ENCODE results near the gene SMAD3.
A peak's percentile ranks its signal among the peaks of the same experiment; 100 is the strongest.

The SMAD3 gene

DNA sequence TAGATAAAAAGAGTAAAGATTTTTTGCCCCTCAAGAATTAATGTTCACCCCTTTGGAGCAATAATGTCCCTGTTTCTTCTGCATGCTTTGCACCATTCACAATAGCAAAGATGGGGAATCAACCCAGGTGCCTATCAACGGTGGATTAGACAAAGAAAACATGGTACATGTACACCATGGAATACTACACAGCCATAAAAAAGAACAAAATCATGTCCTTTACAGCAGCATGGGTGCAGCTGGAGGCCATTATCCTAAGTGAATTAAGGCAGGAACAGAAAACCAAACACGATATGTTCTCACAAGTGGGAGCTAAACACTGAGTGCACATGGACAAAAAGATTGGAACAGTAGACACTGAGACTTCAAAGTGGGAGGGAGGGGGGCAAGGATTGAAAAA, 153.9 kb downstream of the SMAD3 start:
- ChIA-PET CTCF (interaction anchor here (0.7 kb wide), 1 partner anchor 102 kb away, joined by 3 read pairs; no protein-coding TSS in a partner anchor), POLR2A (no interaction called here)
- Histone ChIP-seq H3K4me1 (ENCODE audit: control insufficient read depth, insufficient read depth, low read length) (no peaks in the 10 kb centered on the region), H3K4me3 (ENCODE audit: low read depth, low read length) (no peak overlapping the region), H3K9me3 (ENCODE audit: control insufficient read depth, insufficient read depth, low read depth, low read length) (no peaks in the 10 kb centered on the region), H3K36me3 (ENCODE audit: control insufficient read depth in 2 of 2, insufficient read depth in 1 of 2, low read length in 2 of 2) (peaks cover 4 to 10% of the 10 kb centered on the region in 2 experiments; a peak in 2 of 3 replicates), H3K27ac (ENCODE audit: extremely low read depth, low read depth, low read length) (no peak overlapping the region)
- TF ChIP-seq, protein P1, sequence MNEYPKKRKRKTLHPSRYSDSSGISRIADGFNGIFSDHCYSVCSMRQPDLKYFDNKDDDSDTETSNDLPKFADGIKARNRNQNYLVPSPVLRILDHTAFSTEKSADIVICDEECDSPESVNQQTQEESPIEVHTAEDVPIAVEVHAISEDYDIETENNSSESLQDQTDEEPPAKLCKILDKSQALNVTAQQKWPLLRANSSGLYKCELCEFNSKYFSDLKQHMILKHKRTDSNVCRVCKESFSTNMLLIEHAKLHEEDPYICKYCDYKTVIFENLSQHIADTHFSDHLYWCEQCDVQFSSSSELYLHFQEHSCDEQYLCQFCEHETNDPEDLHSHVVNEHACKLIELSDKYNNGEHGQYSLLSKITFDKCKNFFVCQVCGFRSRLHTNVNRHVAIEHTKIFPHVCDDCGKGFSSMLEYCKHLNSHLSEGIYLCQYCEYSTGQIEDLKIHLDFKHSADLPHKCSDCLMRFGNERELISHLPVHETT (tag by site-specific recombination; IDR thresholded peaks at IDR 0.05) = no peak
- no peak for TF ChIP-seq ZNF701 (tag by site-specific recombination; IDR thresholded peaks at IDR 0.05)
- no peak for TF ChIP-seq ZNF114 (tag by site-specific recombination; IDR thresholded peaks at IDR 0.05)
- TF ChIP-seq BCL11B (tag by site-specific recombination; IDR thresholded peaks at IDR 0.05; ENCODE audit: low read depth) = no peak
- peak; percentile 96 for TF ChIP-seq ZNF146 (tag by site-specific recombination; IDR thresholded peaks at IDR 0.05)
- TF ChIP-seq, protein P2, sequence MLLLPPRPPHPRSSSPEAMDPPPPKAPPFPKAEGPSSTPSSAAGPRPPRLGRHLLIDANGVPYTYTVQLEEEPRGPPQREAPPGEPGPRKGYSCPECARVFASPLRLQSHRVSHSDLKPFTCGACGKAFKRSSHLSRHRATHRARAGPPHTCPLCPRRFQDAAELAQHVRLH (tag by site-specific recombination; IDR thresholded peaks at IDR 0.05) = peak; percentile 52; the same call in 1 of the 2 replicates
- no peak for TF ChIP-seq ZNF626 (tag by site-specific recombination; IDR thresholded peaks at IDR 0.05)
- TF ChIP-seq ZBTB8A (tag by site-specific recombination; IDR thresholded peaks at IDR 0.05) = no peak
- TF ChIP-seq, protein P3, sequence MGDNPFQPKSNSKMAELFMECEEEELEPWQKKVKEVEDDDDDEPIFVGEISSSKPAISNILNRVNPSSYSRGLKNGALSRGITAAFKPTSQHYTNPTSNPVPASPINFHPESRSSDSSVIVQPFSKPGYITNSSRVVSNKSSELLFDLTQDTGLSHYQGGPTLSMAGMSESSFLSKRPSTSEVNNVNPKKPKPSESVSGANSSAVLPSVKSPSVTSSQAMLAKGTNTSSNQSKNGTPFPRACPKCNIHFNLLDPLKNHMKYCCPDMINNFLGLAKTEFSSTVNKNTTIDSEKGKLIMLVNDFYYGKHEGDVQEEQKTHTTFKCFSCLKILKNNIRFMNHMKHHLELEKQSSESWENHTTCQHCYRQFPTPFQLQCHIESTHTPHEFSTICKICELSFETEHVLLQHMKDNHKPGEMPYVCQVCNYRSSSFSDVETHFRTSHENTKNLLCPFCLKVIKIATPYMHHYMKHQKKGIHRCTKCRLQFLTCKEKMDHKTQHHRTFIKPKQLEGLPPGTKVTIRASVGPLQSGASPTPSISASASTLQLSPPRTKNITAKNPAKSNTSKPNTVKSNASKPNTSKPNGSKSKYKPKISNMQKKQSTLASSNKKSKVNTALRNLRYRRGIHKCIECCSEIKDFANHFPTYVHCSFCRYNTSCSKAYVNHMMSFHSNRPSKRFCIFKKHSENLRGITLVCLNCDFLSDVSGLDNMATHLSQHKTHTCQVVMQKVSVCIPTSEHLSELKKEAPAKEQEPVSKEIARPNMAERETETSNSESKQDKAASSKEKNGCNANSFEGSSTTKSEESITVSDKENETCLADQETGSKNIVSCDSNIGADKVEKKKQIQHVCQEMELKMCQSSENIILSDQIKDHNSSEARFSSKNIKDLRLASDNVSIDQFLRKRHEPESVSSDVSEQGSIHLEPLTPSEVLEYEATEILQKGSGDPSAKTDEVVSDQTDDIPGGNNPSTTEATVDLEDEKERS (tag by site-specific recombination; IDR thresholded peaks at IDR 0.05) = peak; percentile 60; the same call in 1 of the 2 replicates
- no peak for TF ChIP-seq ZNF596 (tag by site-specific recombination; IDR thresholded peaks at IDR 0.05)

DNA sequence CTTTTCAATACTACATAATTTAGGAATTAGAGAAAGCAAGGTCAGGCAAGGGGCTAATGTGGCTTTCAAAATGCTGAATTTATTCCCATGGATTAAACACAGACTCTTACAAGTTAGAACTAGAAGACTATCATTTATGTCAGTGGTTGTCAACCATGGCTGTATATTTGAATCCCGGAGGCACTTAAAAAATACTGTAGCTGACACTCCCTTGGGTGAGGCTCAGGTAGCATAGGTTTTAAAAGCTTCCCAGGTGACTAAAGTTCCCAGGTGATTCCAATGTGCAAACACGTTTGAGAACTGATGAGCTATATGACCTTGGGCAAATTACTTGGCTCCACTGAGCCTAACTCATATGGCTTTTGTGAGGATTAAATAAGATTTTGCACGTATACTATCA, 159.5 kb downstream of the SMAD3 start:
- no peak for TF ChIP-seq ZNF148 (tag by site-specific recombination; IDR thresholded peaks at IDR 0.05; ENCODE audit: borderline replicate concordance)
- no peak for TF ChIP-seq HOXA7 (CRISPR knock-in tag; IDR thresholded peaks at IDR 0.05; ENCODE audit: borderline replicate concordance)
- Histone ChIP-seq H3K36me3 (ENCODE audit: control insufficient read depth in 2 of 2, insufficient read depth in 1 of 2, low read length in 2 of 2) (peaks cover 13% of the 10 kb centered on the region in 2 experiments; a peak in 2 of 3 replicates), H3K27ac (ENCODE audit: extremely low read depth, low read depth, low read length) (no peak overlapping the region), H3K4me3 (ENCODE audit: low read depth, low read length) (no peak overlapping the region), H3K4me1 (ENCODE audit: control insufficient read depth, insufficient read depth, low read length) (no peaks in the 10 kb centered on the region), H3K9me3 (ENCODE audit: control insufficient read depth, insufficient read depth, low read depth, low read length) (no peaks in the 10 kb centered on the region)
- POLR2A ChIA-PET = no interaction called here
- CTCF ChIA-PET = interaction anchor here (0.5 kb wide), 1 partner anchor 278 kb away, joined by 4 read pairs; no protein-coding TSS in a partner anchor

DNA sequence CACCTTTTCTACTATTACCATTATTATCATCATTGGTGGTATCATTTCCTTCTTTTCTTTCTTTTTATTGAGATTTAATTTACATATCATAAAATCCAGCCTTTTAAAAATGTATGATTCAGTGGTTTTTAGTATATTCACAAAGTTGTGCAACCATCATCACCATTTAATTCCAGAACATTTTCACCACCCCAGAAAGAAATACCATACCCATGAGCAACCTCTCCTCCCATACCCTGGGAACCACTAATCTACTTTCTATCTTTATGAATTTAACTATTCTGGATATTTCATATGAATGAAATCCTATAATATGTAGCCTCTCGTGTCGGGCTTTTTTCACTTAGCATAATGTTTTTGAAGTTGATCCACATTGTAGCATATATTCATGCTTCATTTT, 159.9 kb downstream of the SMAD3 start:
- ChIA-PET CTCF (interaction anchor here (0.5 kb wide), 1 partner anchor 279 kb away, joined by 4 read pairs; no protein-coding TSS in a partner anchor), POLR2A (no interaction called here)
- H3K9me3 ChIP-seq (ENCODE audit: control insufficient read depth, insufficient read depth, low read depth, low read length) = no peaks in the 10 kb centered on the region
- peaks cover 13 to 15% of the 10 kb centered on the region in 2 experiments; a peak in 2 of 3 replicates for H3K36me3 ChIP-seq (ENCODE audit: control insufficient read depth in 2 of 2, insufficient read depth in 1 of 2, low read length in 2 of 2)
- H3K27ac ChIP-seq (ENCODE audit: extremely low read depth, low read depth, low read length) = no peak overlapping the region
- TF ChIP-seq ZNF600 (tag by site-specific recombination; IDR thresholded peaks at IDR 0.05) (no peak), ZNF621 (tag by site-specific recombination; IDR thresholded peaks at IDR 0.05) (no peak), ZNF184 (tag by site-specific recombination; IDR thresholded peaks at IDR 0.05) (no peak)
- TF ChIP-seq, protein P4, sequence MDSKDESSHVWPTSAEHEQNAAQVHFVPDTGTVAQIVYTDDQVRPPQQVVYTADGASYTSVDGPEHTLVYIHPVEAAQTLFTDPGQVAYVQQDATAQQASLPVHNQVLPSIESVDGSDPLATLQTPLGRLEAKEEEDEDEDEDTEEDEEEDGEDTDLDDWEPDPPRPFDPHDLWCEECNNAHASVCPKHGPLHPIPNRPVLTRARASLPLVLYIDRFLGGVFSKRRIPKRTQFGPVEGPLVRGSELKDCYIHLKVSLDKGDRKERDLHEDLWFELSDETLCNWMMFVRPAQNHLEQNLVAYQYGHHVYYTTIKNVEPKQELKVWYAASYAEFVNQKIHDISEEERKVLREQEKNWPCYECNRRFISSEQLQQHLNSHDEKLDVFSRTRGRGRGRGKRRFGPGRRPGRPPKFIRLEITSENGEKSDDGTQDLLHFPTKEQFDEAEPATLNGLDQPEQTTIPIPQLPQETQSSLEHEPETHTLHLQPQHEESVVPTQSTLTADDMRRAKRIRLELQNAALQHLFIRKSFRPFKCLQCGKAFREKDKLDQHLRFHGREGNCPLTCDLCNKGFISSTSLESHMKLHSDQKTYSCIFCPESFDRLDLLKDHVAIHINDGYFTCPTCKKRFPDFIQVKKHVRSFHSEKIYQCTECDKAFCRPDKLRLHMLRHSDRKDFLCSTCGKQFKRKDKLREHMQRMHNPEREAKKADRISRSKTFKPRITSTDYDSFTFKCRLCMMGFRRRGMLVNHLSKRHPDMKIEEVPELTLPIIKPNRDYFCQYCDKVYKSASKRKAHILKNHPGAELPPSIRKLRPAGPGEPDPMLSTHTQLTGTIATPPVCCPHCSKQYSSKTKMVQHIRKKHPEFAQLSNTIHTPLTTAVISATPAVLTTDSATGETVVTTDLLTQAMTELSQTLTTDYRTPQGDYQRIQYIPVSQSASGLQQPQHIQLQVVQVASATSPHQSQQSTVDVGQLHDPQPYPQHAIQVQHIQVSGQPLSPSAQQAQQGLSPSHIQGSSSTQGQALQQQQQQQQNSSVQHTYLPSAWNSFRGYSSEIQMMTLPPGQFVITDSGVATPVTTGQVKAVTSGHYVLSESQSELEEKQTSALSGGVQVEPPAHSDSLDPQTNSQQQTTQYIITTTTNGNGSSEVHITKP (tag by site-specific recombination; IDR thresholded peaks at IDR 0.05) = no peak
- TF ChIP-seq, protein P5, sequence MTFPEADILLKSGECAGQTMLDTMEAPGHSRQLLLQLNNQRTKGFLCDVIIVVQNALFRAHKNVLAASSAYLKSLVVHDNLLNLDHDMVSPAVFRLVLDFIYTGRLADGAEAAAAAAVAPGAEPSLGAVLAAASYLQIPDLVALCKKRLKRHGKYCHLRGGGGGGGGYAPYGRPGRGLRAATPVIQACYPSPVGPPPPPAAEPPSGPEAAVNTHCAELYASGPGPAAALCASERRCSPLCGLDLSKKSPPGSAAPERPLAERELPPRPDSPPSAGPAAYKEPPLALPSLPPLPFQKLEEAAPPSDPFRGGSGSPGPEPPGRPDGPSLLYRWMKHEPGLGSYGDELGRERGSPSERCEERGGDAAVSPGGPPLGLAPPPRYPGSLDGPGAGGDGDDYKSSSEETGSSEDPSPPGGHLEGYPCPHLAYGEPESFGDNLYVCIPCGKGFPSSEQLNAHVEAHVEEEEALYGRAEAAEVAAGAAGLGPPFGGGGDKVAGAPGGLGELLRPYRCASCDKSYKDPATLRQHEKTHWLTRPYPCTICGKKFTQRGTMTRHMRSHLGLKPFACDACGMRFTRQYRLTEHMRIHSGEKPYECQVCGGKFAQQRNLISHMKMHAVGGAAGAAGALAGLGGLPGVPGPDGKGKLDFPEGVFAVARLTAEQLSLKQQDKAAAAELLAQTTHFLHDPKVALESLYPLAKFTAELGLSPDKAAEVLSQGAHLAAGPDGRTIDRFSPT (tag by site-specific recombination; IDR thresholded peaks at IDR 0.05) = no peak
- H3K4me1 ChIP-seq (ENCODE audit: control insufficient read depth, insufficient read depth, low read length) = no peaks in the 10 kb centered on the region
- no peak overlapping the region for H3K4me3 ChIP-seq (ENCODE audit: low read depth, low read length)
